ENCODE results near the gene FAM50A. TPM values are rescaled to one million over a fixed set of nuclear protein-coding genes. Genes with fewer than 3 reads are reported as not detected.

The FAM50A gene
- total RNA-seq, 1 donor from 2014 or later: 77.0 TPM

GRCh38 chrX:154464806-154465365, 20.9 kb downstream of the FAM50A start:
- Mint-ChIP-seq H3K27ac (ENCODE audit: unreplicated experiment) (no peak overlapping the region), H3K9me3 (ENCODE audit: unreplicated experiment) (no peaks in the 10 kb centered on the region), H3K4me1 (ENCODE audit: unreplicated experiment) (no peaks in the 10 kb centered on the region), H3K36me3 (ENCODE audit: low read depth, unreplicated experiment) (peaks cover 5% of the 10 kb centered on the region), H3K4me3 (ENCODE audit: unreplicated experiment) (no peak overlapping the region), H3K27me3 (ENCODE audit: unreplicated experiment) (no peaks in the 10 kb centered on the region)
- no peak for DNase-seq (ENCODE audit: low spot score)
- no peak for TF ChIP-seq CTCF (IDR thresholded peaks at IDR 0.05; ENCODE audit: unreplicated experiment)

GRCh38 chrX:154465601-154466000, 21.7 kb downstream of the FAM50A start:
- no peaks in the 10 kb centered on the region for H3K9me3 Mint-ChIP-seq (ENCODE audit: unreplicated experiment)
- peaks cover 5% of the 10 kb centered on the region for H3K36me3 Mint-ChIP-seq (ENCODE audit: low read depth, unreplicated experiment)
- no peak for DNase-seq (ENCODE audit: low spot score)
- H3K27me3 Mint-ChIP-seq (ENCODE audit: unreplicated experiment): no peaks in the 10 kb centered on the region
- H3K27ac Mint-ChIP-seq (ENCODE audit: unreplicated experiment): no peak overlapping the region
- no peak overlapping the region for H3K4me3 Mint-ChIP-seq (ENCODE audit: unreplicated experiment)
- no peak for TF ChIP-seq CTCF (IDR thresholded peaks at IDR 0.05; ENCODE audit: unreplicated experiment)
- no peaks in the 10 kb centered on the region for H3K4me1 Mint-ChIP-seq (ENCODE audit: unreplicated experiment)

GRCh38 chrX:154466036-154466435, 22.1 kb downstream of the FAM50A start:
- peaks cover 1% of the 10 kb centered on the region for H3K27me3 Mint-ChIP-seq (ENCODE audit: unreplicated experiment)
- H3K36me3 Mint-ChIP-seq (ENCODE audit: low read depth, unreplicated experiment): peaks cover 5% of the 10 kb centered on the region
- H3K27ac Mint-ChIP-seq (ENCODE audit: unreplicated experiment): no peak overlapping the region

GRCh38 chrX:154466907-154467306, 23.0 kb downstream of the FAM50A start:
- H3K36me3 Mint-ChIP-seq (ENCODE audit: low read depth, unreplicated experiment): peaks cover 5% of the 10 kb centered on the region
- no peaks in the 10 kb centered on the region for H3K9me3 Mint-ChIP-seq (ENCODE audit: unreplicated experiment)
- no peak overlapping the region for H3K4me3 Mint-ChIP-seq (ENCODE audit: unreplicated experiment)
- peaks cover 1% of the 10 kb centered on the region for H3K27me3 Mint-ChIP-seq (ENCODE audit: unreplicated experiment)
- no peak for DNase-seq (ENCODE audit: low spot score)
- no peaks in the 10 kb centered on the region for H3K4me1 Mint-ChIP-seq (ENCODE audit: unreplicated experiment)
- H3K27ac Mint-ChIP-seq (ENCODE audit: unreplicated experiment): no peak overlapping the region
- no peak for TF ChIP-seq CTCF (IDR thresholded peaks at IDR 0.05; ENCODE audit: unreplicated experiment)

More at GRCh38 chrX:154466036-154466435, 22.1 kb downstream of the FAM50A start:
- DNase-seq (ENCODE audit: low spot score): no peak
- H3K4me1 Mint-ChIP-seq (ENCODE audit: unreplicated experiment): no peaks in the 10 kb centered on the region
- H3K9me3 Mint-ChIP-seq (ENCODE audit: unreplicated experiment): no peaks in the 10 kb centered on the region
- TF ChIP-seq CTCF (IDR thresholded peaks at IDR 0.05; ENCODE audit: unreplicated experiment): no peak
- H3K4me3 Mint-ChIP-seq (ENCODE audit: unreplicated experiment): no peak overlapping the region

GRCh38 chrX:154467556-154467955, 23.6 kb downstream of the FAM50A start:
- H3K27ac Mint-ChIP-seq (ENCODE audit: unreplicated experiment): no peak overlapping the region
- H3K27me3 Mint-ChIP-seq (ENCODE audit: unreplicated experiment): peaks cover 1% of the 10 kb centered on the region
- H3K36me3 Mint-ChIP-seq (ENCODE audit: low read depth, unreplicated experiment): peaks cover 5% of the 10 kb centered on the region
- no peaks in the 10 kb centered on the region for H3K4me1 Mint-ChIP-seq (ENCODE audit: unreplicated experiment)
- TF ChIP-seq CTCF (IDR thresholded peaks at IDR 0.05; ENCODE audit: unreplicated experiment): no peak
- no peak for DNase-seq (ENCODE audit: low spot score)
- H3K9me3 Mint-ChIP-seq (ENCODE audit: unreplicated experiment): no peaks in the 10 kb centered on the region
- H3K4me3 Mint-ChIP-seq (ENCODE audit: unreplicated experiment): no peak overlapping the region
